Hair follicular keratinocyte (primary cell): ENCODE measurements around the gene ATP6V0A4. TPM values are rescaled to one million over a fixed set of nuclear protein-coding genes. Genes with fewer than 3 reads are reported as not detected.

ENCODE experiments used
- total RNA-seq: library from RNA; depleted of rRNA; stranded (reverse); fragments of >200 nt; gene quantifications from 2 replicates; pipeline ENCODE4 v1.2.3, GENCODE V29; 2015

Gene ATP6V0A4
- 0.19 TPM in 1 of 2 replicates, not detected in the other for total RNA-seq

GRCh38 chr7:138797715-138798320, at the start of gene ATP6V0A4, which contains the start of gene TMEM213:
TSS of gene ATP6V0A4 (minus strand) at chr7:138798196. CDS start at chr7:138771247, 26,949 bp downstream.
TSS of gene TMEM213 (plus strand) at chr7:138797994. CDS start at chr7:138798105, 111 bp downstream.

GRCh38 chr7:138700857-138701536, 97.0 kb downstream of the ATP6V0A4 start, which contains the start of gene SVOPL:
TSS of gene SVOPL (minus strand) at chr7:138701362. CDS start at chr7:138679045, 22,317 bp downstream.

Other genes with a start within 250 kb of the ATP6V0A4 start
- gene SVOPL, start 96.8 kb downstream of the ATP6V0A4 start, total RNA-seq, result not detected in 2 replicates
- not detected in 2 replicates for gene TMEM213, start 202 bp downstream of the ATP6V0A4 start, total RNA-seq
- gene KIAA1549, start 183.2 kb upstream of the ATP6V0A4 start, total RNA-seq, result 1.1 and 1.5 TPM in 2 replicates
- gene ZC3HAV1L, start 237.8 kb upstream of the ATP6V0A4 start, total RNA-seq, result 5.1 and 9.3 TPM in 2 replicates